ENCODE measurements around the gene RCE1. TPM values are rescaled to one million over a fixed set of nuclear protein-coding genes. Genes with fewer than 3 reads are reported as not detected.

RCE1 gene
- total RNA-seq, 1 experiment from 2014 or later, result 23.5 TPM

DNA sequence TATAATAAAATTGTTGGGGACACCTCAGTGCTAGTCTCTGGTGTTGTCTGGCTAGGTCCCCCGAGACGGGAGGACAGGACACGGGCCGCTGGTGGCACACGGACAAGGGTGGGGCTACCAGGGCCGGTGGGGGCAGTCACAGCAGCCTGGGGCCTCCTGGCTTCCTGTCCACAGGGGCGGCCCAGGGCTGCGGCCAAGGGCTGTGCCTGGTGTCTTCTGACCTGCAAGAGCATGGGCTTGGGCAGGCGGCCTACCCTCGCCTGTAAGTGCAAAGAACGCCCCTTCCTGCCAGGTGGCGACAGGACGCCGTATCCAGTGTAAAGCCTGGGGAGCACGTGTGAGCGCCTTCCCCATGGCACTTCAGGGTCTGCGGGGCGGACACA, 17.2 kb downstream of the RCE1 start:
- Mint-ChIP-seq H3K4me1 (ENCODE audit: low read depth, unreplicated experiment) (no peaks in the 10 kb centered on the region), H3K4me3 (ENCODE audit: low read depth, unreplicated experiment) (no peak overlapping the region), H3K9me3 (ENCODE audit: low read depth, unreplicated experiment) (no peaks in the 10 kb centered on the region), H3K36me3 (ENCODE audit: insufficient read depth, unreplicated experiment) (peaks cover 52% of the 10 kb centered on the region), H3K27me3 (ENCODE audit: unreplicated experiment) (no peaks in the 10 kb centered on the region), H3K27ac (ENCODE audit: unreplicated experiment) (no peak overlapping the region)
- intact Hi-C loops (cut with micrococcal nuclease; ENCODE audit: unreplicated experiment), result no loop called here
- no TSS peak for BruUV-seq (replicated peaks)
- TF ChIP-seq, protein P1, sequence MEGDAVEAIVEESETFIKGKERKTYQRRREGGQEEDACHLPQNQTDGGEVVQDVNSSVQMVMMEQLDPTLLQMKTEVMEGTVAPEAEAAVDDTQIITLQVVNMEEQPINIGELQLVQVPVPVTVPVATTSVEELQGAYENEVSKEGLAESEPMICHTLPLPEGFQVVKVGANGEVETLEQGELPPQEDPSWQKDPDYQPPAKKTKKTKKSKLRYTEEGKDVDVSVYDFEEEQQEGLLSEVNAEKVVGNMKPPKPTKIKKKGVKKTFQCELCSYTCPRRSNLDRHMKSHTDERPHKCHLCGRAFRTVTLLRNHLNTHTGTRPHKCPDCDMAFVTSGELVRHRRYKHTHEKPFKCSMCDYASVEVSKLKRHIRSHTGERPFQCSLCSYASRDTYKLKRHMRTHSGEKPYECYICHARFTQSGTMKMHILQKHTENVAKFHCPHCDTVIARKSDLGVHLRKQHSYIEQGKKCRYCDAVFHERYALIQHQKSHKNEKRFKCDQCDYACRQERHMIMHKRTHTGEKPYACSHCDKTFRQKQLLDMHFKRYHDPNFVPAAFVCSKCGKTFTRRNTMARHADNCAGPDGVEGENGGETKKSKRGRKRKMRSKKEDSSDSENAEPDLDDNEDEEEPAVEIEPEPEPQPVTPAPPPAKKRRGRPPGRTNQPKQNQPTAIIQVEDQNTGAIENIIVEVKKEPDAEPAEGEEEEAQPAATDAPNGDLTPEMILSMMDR (IDR thresholded peaks at IDR 0.05; ENCODE audit: unreplicated experiment), result no peak
- CTCF ChIA-PET, result no interaction called here
- DNase-seq, result no peak

DNA sequence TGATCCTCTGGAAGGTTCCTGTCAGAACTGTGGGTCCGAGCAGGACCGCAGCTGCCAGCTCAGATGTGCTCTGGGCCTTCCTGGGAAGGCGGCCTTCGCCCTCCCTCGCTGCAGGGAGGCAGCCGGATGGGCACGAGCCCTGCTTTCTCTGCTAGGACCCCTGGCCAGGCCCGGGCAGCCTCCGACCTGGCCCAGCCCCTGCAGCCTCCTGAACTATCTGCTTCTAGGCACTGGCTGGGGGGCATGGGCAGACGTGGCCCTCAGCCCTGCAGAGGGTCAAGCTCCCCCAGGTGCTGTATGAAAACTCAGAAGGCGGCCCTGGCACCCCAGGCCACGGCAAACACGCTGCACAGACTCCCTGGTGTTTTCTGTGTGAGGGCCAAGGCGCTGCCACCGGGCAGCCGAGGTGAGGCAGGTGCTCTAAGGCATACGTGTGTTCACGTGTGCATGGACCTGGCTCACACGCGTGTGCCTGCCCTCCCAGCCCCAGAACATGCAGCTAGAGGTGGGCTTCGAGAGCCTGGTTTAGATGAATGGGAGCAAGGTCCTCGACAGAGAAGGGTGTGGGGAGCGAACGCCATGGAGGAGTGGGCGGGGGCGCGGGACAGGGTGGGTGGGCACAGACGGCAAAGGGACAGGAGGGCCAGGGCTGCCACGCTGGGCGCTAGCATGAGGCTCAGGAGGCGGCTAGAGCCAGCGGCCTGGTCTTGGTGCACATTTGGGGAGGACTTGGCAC, 18.0 kb downstream of the RCE1 start:
- CTCF ChIA-PET, result no interaction called here
- H3K36me3 Mint-ChIP-seq (ENCODE audit: insufficient read depth, unreplicated experiment), result peaks cover 44% of the 10 kb centered on the region
- intact Hi-C loops (cut with micrococcal nuclease; ENCODE audit: unreplicated experiment), result no loop called here
- H3K27me3 Mint-ChIP-seq (ENCODE audit: unreplicated experiment), result no peaks in the 10 kb centered on the region
- H3K27ac Mint-ChIP-seq (ENCODE audit: unreplicated experiment), result no peak overlapping the region
- no TSS peak for BruUV-seq (replicated peaks)
- no peak for DNase-seq
- TF ChIP-seq, protein P1 (IDR thresholded peaks at IDR 0.05; ENCODE audit: unreplicated experiment), result no peak
- no peak overlapping the region for H3K4me3 Mint-ChIP-seq (ENCODE audit: low read depth, unreplicated experiment)
- H3K9me3 Mint-ChIP-seq (ENCODE audit: low read depth, unreplicated experiment), result no peaks in the 10 kb centered on the region
- no peaks in the 10 kb centered on the region for H3K4me1 Mint-ChIP-seq (ENCODE audit: low read depth, unreplicated experiment)

DNA sequence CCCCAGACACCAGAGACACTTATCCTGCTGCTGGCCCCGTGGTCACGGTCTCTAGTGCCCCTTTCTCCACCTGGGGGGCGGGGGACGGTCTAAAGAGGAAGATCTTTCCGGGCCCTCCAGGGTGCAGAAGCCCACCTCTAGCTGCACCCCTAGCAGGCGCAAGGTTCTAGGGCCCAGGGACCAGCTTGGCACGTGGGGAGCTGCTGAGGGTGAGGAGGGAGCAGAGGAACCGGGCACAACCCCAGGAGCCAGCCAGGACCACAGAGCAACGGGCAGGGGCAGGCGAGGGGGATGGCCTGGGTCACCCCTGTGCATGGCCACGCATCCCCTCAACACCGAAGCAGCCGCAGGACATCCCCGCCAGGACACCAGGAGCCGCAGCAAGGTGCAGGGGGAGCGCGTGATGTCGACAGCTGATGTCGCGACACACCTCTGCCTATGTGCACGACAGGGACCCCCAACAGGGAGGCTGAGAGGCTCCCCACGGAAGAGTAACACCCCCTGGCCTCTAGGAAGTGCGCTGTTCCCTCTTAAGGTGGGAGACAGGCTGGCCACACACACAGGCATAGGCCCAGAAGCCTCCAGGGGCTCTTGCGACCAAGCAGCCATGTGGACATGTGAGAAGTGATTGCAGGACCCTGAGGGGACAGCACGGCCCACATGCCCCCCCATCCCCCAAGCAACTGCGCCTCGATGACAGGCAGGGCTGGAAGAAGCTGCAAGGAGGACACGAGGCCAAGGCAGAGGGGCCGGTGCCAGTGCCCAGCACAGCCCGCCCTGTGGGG, 18.7 kb downstream of the RCE1 start:
- Mint-ChIP-seq H3K27me3 (ENCODE audit: unreplicated experiment) (no peaks in the 10 kb centered on the region), H3K4me1 (ENCODE audit: low read depth, unreplicated experiment) (no peaks in the 10 kb centered on the region), H3K4me3 (ENCODE audit: low read depth, unreplicated experiment) (no peak overlapping the region), H3K9me3 (ENCODE audit: low read depth, unreplicated experiment) (no peaks in the 10 kb centered on the region), H3K27ac (ENCODE audit: unreplicated experiment) (no peak overlapping the region), H3K36me3 (ENCODE audit: insufficient read depth, unreplicated experiment) (peaks cover 38% of the 10 kb centered on the region)
- DNase-seq, result no peak
- CTCF ChIA-PET, result no interaction called here
- TF ChIP-seq, protein P1 (IDR thresholded peaks at IDR 0.05; ENCODE audit: unreplicated experiment), result no peak
- BruUV-seq (replicated peaks), result no TSS peak
- intact Hi-C loops (cut with micrococcal nuclease; ENCODE audit: unreplicated experiment), result loop anchor here (2.0 kb wide), 1 partner anchor 21 kb away; no protein-coding TSS in a partner anchor

DNA sequence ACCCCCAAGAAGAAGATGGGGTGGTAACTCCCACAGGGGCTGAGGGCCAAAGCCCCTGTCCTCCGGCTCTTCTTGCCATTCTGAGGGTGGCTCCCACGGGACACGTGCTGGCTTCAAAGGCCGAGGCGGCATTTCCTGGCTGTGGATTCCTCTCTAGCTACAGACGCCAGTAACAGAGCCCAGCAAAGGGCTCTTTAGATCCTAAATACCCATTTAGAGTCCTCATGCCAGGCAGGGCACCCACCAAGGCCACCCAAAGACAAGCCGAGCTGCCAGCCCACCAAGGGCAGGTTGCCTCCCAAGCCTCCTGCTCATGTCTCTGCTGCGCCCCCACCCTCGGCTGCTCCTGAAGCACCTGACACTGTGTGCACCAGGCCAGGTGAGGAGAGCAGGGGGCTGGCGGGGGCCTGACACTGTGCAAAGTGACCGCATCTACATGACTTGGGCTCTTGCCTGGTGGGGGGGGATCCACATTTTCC, 19.4 kb downstream of the RCE1 start:
- Mint-ChIP-seq H3K9me3 (ENCODE audit: low read depth, unreplicated experiment) (no peaks in the 10 kb centered on the region), H3K27ac (ENCODE audit: unreplicated experiment) (no peak overlapping the region), H3K36me3 (ENCODE audit: insufficient read depth, unreplicated experiment) (peaks cover 36% of the 10 kb centered on the region), H3K27me3 (ENCODE audit: unreplicated experiment) (no peaks in the 10 kb centered on the region), H3K4me3 (ENCODE audit: low read depth, unreplicated experiment) (no peak overlapping the region), H3K4me1 (ENCODE audit: low read depth, unreplicated experiment) (no peaks in the 10 kb centered on the region)
- CTCF ChIA-PET, result no interaction called here
- intact Hi-C loops (cut with micrococcal nuclease; ENCODE audit: unreplicated experiment), result loop anchor here (2.0 kb wide), 1 partner anchor 20 kb away; no protein-coding TSS in a partner anchor
- TF ChIP-seq, protein P1 (IDR thresholded peaks at IDR 0.05; ENCODE audit: unreplicated experiment), result no peak
- no peak for DNase-seq
- BruUV-seq (replicated peaks), result no TSS peak
